ENCODE data around the gene FAM76A.
A peak's percentile ranks its signal among the peaks of the same experiment; 100 is the strongest.

Gene FAM76A

DNA sequence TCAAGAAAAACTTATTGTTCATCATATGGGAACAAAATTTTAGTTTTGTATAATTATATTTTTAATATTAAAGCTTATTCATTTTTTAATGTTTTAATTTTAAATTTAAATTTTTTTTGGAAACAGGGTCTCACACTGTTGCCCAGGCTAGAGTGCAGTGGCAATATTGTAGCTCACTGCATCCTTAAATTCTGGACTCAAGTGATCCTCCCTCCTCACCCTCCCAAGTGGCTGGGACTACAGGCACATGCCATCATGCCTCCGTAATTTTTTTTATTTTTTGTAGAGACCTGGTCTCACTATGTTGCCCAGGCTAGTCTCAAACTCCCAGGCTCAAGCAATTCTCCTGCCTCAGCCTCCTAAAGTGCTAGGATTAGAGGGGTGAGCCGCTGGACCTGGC, 20.2 kb upstream of the FAM76A start:
- H3K27ac Mint-ChIP-seq, result no peak overlapping the region
- no peak for DNase-seq (ENCODE audit: low spot score in 2 of 2)
- H3K36me3 Mint-ChIP-seq, result no peaks in the 10 kb centered on the region
- H3K9me3 Mint-ChIP-seq, result peaks cover 2% of the 10 kb centered on the region
- H3K27me3 Mint-ChIP-seq, result peaks cover 4% of the 10 kb centered on the region
- ATAC-seq (ENCODE audit: low read depth), result no peak
- H3K4me1 Mint-ChIP-seq, result no peaks in the 10 kb centered on the region
- H3K4me3 Mint-ChIP-seq, result no peak overlapping the region

DNA sequence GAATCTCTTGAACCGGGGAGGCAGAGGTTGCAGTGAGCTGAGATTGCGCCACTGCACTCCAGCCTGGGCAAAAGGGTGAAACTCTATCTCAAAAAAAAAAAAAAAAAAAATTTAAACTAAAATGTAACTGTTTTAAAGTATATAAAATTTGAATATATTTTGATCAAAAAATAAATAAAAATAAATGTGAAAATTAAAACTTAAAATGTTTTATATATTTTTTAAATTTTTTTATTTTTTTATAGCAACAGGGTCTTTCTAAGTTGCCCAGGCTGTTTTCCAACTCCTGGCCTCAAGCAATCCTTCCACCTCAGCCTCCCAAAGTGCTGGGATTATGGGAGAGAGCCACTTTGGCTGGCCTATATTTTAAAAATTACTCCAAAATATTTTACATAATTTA, 15.2 kb upstream of the FAM76A start:
- no peaks in the 10 kb centered on the region for H3K36me3 Mint-ChIP-seq
- H3K4me3 Mint-ChIP-seq, result no peak overlapping the region

DNA sequence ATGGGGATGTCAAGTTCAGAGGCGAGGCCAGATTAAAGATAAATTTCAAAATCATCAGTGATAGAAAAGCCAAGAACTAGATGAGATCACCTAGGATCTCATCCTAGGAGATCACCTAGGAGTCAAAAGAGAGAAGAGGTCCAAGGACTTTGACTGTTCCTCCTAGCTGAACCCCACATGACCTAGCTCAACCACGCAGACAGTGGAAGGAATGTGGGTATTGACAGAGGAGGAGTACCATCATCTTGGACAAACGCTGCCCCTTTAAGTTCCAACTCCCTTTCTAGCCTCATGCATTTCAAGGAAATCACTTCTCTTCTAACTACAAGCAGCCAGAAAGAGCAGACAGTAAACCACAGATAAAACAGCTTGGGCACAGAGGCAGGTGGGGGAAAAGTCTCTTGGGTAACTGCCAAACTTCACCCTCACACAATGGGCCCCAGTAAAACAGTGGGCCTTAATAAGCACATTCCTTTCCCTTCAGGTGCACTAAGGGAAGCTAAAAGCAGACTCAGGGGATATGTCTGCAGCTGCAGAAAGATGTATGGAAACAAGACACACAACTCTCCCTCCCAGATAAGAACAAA, 12.5 kb upstream of the FAM76A start:
- Mint-ChIP-seq H3K4me1 (no peaks in the 10 kb centered on the region), H3K27ac (no peak overlapping the region), H3K4me3 (no peak overlapping the region), H3K27me3 (peaks cover 18% of the 10 kb centered on the region), H3K36me3 (peaks cover 9% of the 10 kb centered on the region), H3K9me3 (peaks cover 10% of the 10 kb centered on the region)
- ATAC-seq (ENCODE audit: low read depth), result no peak
- DNase-seq (ENCODE audit: low spot score in 2 of 2), result no peak

More for the DNA sequence above, 15.2 kb upstream of the FAM76A start:
- Mint-ChIP-seq H3K27me3 (peaks cover 6% of the 10 kb centered on the region), H3K27ac (no peak overlapping the region), H3K4me1 (no peaks in the 10 kb centered on the region), H3K9me3 (no peaks in the 10 kb centered on the region)
- DNase-seq (ENCODE audit: low spot score in 2 of 2) (no peak), ATAC-seq (ENCODE audit: low read depth) (no peak)

DNA sequence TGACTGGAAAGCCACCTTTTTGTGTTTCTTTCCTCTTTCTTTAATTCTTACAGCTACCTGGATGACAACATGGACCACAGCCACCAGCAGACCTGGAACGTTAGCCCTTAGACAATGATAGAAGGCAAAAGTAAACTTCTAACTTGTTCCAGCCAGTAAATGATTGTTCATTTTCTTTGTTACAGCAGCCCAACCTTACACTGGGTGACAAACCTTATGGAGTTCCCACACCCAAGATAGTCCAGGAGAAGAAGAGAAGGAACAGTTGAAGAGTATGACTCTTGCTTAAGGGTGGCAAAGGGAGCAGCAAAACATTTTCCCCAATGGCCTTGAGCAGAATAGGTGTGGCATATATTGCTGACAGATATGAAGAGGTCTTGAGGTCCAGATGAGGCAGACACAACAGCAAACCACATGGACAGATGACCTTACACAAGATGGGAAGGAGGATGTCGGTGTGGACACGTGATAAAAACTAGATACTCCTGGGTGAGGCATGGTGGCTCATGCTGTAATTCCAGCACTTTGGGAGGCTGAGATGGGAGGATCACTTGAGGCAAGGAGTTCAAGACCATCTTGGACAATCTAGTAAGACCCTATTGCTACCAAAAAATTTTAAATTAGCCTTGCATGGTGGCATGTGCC, 11.8 kb upstream of the FAM76A start:
- no peak for ATAC-seq (ENCODE audit: low read depth)
- H3K9me3 Mint-ChIP-seq, result peaks cover 10% of the 10 kb centered on the region
- no peaks in the 10 kb centered on the region for H3K4me1 Mint-ChIP-seq
- no peak overlapping the region for H3K27ac Mint-ChIP-seq
- H3K4me3 Mint-ChIP-seq, result no peak overlapping the region
- peaks cover 9% of the 10 kb centered on the region for H3K36me3 Mint-ChIP-seq
- no peak for DNase-seq (ENCODE audit: low spot score in 2 of 2)
- H3K27me3 Mint-ChIP-seq, result peaks cover 16% of the 10 kb centered on the region

DNA sequence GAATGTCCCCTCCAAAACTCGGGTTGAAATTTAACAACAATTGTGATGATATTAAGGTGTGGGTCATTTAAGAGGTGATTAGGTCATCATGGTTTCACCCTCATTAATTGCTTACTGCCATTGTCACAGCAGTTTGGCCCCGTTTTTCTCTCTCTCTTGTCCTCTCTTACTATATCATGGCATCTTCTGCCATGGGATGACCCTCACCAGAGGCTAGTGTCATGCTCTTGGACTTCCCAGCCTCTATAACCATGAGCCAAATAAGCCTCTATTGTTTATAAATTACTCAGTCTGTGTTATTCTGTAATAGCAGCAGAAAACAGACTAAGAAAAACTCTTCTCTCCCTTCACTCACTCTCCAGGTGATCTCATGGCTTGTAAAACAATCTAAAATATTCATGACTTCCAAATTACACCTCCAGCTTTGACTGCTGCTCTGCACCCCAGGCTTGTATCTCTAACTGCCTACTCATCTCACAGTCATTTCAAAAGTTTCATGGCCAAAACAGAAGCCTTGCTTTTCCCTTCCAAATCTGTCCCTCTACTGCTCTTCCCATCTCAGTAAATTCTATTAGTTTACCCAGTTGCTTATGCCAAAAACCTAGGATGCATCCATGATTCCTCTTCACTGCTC, 9.4 kb upstream of the FAM76A start:
- peaks cover 10% of the 10 kb centered on the region for H3K9me3 Mint-ChIP-seq
- peaks cover 18% of the 10 kb centered on the region for H3K27me3 Mint-ChIP-seq
- no peak overlapping the region for H3K4me3 Mint-ChIP-seq
- no peak overlapping the region for H3K27ac Mint-ChIP-seq
- no peak for ATAC-seq (ENCODE audit: low read depth)
- peaks cover 9% of the 10 kb centered on the region for H3K36me3 Mint-ChIP-seq
- peaks cover 3% of the 10 kb centered on the region for H3K4me1 Mint-ChIP-seq
- no peak for DNase-seq (ENCODE audit: low spot score in 2 of 2)

DNA sequence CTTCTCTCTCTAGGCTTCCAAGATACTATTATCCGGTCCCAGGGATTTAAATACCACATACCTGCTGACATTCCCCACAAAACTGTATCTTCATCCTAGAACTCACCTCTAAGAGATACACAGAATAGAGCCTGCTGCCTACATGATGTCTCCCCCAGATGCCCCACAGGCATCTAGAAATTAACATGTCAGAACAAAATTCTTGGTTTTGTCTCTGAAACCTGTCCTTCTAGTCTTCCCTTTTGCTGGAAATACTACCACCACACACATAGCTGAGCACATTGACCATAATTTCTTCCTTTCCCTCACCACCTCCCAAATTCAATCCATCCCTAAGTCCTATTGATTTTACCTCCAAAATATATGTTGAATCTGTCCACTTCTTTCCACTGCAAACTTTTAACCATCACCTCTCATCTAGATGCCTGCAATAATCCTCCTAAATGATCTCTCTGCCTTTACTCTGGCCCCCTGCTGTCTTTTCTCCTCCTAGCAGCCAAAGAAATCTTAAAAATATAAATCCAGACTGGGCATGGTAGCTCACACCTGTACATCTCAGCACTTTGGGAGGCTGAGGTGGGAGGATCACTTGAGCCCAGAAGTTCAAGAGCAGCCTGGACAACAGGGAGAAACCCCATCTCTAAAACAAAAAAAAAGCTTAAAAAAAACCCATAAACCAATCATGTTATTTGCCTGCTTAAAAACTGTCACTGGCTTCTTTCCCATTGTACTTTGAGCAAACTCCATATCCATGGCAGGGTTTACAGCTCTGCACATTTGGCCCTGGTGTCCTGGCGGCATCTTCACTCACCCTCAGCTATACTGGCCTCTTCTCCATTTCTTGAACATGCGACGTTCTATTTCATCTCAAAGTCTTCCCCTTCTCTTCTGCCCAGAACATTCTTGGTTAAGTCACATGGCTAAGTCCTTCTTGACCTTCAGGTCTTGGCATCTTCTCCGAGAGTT, 6.2 kb upstream of the FAM76A start:
- H3K4me3 Mint-ChIP-seq, result no peak overlapping the region
- peaks cover 3% of the 10 kb centered on the region for H3K4me1 Mint-ChIP-seq
- no peak overlapping the region for H3K27ac Mint-ChIP-seq
- peaks cover 10% of the 10 kb centered on the region for H3K9me3 Mint-ChIP-seq
- peaks cover 13% of the 10 kb centered on the region for H3K27me3 Mint-ChIP-seq
- DNase-seq (ENCODE audit: low spot score in 2 of 2) (no peak), ATAC-seq (ENCODE audit: low read depth) (peak; percentile 55)
- H3K36me3 Mint-ChIP-seq, result peaks cover 9% of the 10 kb centered on the region

DNA sequence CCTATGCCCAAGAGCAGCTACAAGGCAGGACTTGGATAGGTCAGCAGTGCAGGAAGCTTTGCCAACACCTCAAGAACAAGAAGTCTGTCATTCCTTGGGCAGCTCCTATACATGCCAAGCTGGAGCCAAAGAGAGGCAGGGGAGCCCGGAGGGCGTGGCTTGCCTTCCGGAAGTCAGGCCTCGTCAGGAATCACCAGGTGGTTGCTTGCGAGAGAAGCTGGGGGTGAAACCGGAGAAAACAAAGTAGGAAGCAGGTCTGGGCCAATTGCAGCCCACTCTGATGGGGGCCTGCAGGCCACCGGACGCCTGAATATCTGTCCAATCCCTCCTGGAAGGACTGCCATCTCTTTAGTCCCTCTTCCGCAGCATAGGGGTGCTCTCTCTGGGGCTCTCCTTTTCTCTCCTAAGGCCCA, 794 bp upstream of the FAM76A start:
- Mint-ChIP-seq H3K27ac (peak overlapping the region; percentile 98), H3K4me3 (peak overlapping the region; percentile 92), H3K27me3 (no peaks in the 10 kb centered on the region), H3K4me1 (peaks cover 6% of the 10 kb centered on the region), H3K36me3 (peaks cover 5% of the 10 kb centered on the region), H3K9me3 (no peaks in the 10 kb centered on the region)
- ATAC-seq (ENCODE audit: low read depth) (no peak), DNase-seq (ENCODE audit: low spot score in 2 of 2) (no peak)

DNA sequence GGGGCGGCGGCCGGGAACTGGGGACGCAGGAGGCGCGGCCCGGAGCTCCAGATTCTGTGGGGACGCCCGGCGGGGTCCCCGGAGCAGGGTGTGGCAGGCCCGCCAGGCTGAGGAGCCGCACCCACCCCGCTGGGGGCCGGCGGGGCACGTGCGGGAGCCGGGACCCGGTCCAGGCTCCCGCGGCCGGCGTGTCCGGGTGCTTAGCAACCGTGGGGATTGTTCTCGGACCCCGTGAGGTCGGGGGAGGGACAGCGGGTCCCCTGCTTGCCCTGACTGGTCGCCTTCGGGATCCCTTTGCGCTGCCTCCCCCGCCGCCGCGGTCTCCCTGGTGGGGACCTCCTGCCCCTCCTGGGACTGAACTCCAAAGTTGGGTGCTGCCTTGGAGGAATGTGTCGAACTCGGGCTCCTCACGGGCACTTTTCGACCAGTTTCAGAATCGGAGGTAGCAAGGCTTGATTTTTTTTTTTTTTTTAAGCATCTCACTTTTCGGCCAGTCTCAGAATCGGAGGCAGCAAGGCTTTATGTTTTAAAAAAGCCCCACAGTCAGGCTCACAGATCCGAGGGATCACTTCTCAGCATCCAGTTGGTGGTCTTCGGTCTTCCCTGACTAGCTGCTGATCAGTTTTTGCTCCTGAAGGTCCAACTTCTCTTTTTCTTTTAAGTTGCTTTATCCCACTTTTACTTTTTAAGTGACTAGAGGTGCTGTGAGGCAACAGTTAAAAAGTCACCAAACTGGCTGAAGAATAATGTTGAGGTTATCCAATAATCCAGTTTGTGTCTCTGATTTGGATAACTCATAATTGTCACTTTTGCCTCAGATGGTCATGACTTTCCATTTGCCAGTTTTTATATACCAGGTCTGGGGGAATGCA, 648 bp downstream of the FAM76A start:
- no peaks in the 10 kb centered on the region for H3K9me3 Mint-ChIP-seq
- peaks cover 8% of the 10 kb centered on the region for H3K4me1 Mint-ChIP-seq
- DNase-seq (ENCODE audit: low spot score in 2 of 2), result no peak
- H3K27ac Mint-ChIP-seq, result peak overlapping the region; percentile 98
- H3K27me3 Mint-ChIP-seq, result no peaks in the 10 kb centered on the region
- peak overlapping the region; percentile 92 for H3K4me3 Mint-ChIP-seq
- peaks cover 9% of the 10 kb centered on the region for H3K36me3 Mint-ChIP-seq
- no peak for ATAC-seq (ENCODE audit: low read depth)

DNA sequence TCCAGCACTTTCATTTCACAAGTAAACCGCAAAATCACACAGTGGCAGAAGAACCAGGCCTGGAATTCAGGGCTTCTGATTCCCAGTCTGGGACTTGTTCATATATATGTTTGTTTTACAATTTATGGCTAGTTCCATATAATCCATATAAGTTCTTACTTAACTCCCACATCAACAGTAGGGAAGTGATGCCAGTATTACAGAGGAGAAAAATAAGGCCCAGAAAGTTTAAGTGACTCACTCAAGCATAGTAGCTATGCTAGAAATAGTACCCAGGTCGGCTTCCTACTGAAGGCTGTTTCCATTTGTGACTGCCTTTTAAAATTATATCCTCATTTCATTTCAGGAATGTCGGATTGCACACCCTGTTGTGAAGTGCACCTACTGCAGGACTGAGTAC, 1.4 kb downstream of the FAM76A start:
- H3K36me3 Mint-ChIP-seq, result peaks cover 9% of the 10 kb centered on the region
- peak overlapping the region; percentile 98 for H3K27ac Mint-ChIP-seq
- H3K4me3 Mint-ChIP-seq, result peak overlapping the region; percentile 11
- H3K27me3 Mint-ChIP-seq, result no peaks in the 10 kb centered on the region
- DNase-seq (ENCODE audit: low spot score in 2 of 2) (no peak), ATAC-seq (ENCODE audit: low read depth) (no peak)
- peaks cover 8% of the 10 kb centered on the region for H3K4me1 Mint-ChIP-seq
- no peaks in the 10 kb centered on the region for H3K9me3 Mint-ChIP-seq

DNA sequence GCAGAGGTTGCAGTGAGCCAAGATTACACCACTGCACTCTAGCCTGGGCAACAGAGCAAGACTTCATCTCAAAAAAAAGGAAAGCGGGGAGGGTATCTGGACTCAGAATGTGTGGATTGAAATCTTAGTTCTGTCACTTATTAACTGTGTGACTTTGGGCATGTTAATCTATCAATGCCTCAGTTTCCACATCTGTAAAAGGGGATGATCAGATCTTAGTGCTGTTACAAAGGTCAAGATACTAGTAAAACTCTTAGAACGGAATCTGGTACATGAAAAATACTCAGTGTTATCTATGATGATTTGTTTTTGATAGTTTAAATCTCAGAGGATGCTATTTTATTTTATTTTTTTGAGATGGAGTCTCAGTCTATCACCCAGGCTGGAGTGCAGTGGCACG, 10.5 kb downstream of the FAM76A start:
- Mint-ChIP-seq H3K9me3 (no peaks in the 10 kb centered on the region), H3K36me3 (peaks cover 24% of the 10 kb centered on the region), H3K4me1 (no peaks in the 10 kb centered on the region), H3K27ac (no peak overlapping the region), H3K4me3 (no peak overlapping the region), H3K27me3 (no peaks in the 10 kb centered on the region)
- DNase-seq (ENCODE audit: low spot score in 2 of 2) (no peak), ATAC-seq (ENCODE audit: low read depth) (no peak)

DNA sequence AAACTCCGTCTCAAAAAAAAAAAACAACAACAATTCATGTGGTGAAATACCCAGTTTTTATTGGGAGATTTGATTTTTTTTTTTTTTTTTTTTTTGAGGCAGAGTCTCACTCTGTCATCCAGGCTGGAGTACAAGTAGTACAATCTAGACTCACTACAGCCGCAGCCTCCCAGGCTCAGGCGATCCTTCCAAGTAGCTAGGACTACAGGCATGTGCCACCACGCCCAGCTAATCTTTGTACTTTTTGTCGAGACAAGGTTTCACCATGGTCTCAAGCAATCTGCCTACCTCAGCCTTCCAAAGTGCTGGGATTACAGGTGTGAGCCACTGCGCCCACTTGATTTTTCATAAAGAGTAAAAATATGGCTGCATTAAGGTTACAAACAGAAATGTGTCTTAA, 15.4 kb downstream of the FAM76A start:
- Mint-ChIP-seq H3K36me3 (peaks cover 33% of the 10 kb centered on the region), H3K4me3 (no peak overlapping the region), H3K4me1 (no peaks in the 10 kb centered on the region), H3K27ac (no peak overlapping the region), H3K27me3 (no peaks in the 10 kb centered on the region), H3K9me3 (no peaks in the 10 kb centered on the region)
- DNase-seq (ENCODE audit: low spot score in 2 of 2), result no peak
- ATAC-seq (ENCODE audit: low read depth), result no peak

DNA sequence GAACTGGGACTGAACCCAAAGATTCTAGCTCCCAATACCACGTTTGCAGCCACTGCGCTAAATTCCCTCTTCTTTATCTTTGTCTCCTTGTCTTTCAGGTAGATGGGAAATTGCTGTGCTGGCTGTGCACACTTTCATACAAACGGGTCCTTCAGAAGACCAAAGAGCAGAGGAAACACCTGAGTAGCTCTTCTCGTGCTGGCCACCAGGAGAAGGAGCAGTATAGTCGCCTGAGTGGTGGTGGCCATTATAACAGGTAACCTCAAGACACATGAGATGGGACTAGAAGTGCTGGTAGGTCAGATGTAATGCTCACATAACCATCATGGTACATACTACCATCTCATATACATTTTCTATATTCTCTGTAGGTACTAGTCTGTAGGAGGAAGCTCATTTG, 18.8 kb downstream of the FAM76A start:
- ATAC-seq (ENCODE audit: low read depth) (no peak), DNase-seq (ENCODE audit: low spot score in 2 of 2) (no peak)
- H3K27me3 Mint-ChIP-seq, result no peaks in the 10 kb centered on the region
- no peaks in the 10 kb centered on the region for H3K9me3 Mint-ChIP-seq
- no peak overlapping the region for H3K27ac Mint-ChIP-seq
- H3K4me3 Mint-ChIP-seq, result no peak overlapping the region
- H3K36me3 Mint-ChIP-seq, result peaks cover 31% of the 10 kb centered on the region
- no peaks in the 10 kb centered on the region for H3K4me1 Mint-ChIP-seq

DNA sequence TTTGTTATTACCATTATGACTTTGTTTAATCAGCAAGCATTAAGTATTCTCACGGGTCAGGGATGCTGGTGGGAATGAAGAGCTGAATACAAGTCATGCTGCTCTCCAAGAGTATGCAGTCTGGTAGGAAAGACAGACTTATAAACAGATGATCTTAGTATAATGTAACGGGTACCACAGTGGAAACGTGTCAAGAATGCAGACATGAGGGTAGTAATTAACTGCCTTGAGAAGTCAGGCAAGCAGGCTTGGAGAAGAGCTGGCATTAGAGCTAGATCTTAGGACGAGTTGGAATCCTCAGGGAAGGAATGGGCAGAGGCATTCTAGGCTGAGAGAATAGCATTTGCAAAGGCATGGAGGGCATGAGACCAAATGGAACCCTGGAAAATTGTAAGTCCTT, 19.7 kb downstream of the FAM76A start:
- Mint-ChIP-seq H3K27me3 (no peaks in the 10 kb centered on the region), H3K4me3 (no peak overlapping the region), H3K27ac (no peak overlapping the region), H3K9me3 (no peaks in the 10 kb centered on the region), H3K4me1 (no peaks in the 10 kb centered on the region), H3K36me3 (peaks cover 34% of the 10 kb centered on the region)
- DNase-seq (ENCODE audit: low spot score in 2 of 2), result no peak
- ATAC-seq (ENCODE audit: low read depth), result no peak

Measured in memory B cell (primary cell).